ENCODE data around the gene ARHGAP8. TPM values are rescaled to one million over a fixed set of nuclear protein-coding genes. Genes with fewer than 3 reads are reported as not detected.

Gene ARHGAP8
- total and polyA plus RNA-seq, 2 of the 13 experiments (the other 11 are each of a cell fraction or from before 2014, with no cell fraction given) = 0.07 TPM; not detected in 1

DNA sequence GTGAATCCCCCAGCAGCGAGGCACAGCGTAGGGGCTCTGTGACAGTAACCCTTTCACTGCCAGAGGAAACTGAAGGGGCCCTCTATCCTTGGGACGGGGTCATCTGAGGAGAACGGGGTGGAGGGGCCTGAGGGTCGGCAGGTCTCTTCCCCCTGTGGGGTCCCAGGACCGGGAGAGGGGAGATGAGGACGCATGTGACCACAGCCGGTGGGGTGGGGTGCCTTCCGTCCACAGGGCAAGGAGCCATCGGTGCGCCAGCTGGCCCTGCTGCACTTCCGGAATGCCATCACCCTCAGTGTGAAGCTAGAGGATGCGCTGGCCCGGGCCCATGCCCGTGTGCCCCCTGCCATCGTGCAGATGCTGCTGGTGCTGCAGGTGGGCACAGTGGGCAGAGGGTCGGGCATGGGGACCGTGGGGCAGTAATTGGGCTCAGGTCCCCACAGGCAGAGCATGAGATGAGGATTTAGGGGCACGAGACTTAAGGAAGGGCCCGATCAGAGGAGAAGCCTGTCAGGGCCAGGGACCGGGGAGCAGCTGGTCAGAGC lies 20.3 kb upstream of the ARHGAP8 start:
- no peak overlapping the region for H3K4me2 ChIP-seq (ENCODE audit: low read depth, low read length)
- H3K4me1 ChIP-seq (ENCODE audit: insufficient read depth, low read length) = peaks cover 23% of the 10 kb centered on the region
- DNase-seq (ENCODE audit: low spot score) (no peak), ATAC-seq (no peak), FAIRE-seq (no peak)
- H3K27me3 ChIP-seq (ENCODE audit: control insufficient read depth in 1 of 2, insufficient read depth in 2 of 2, low read length in 2 of 2) = no peaks in the 10 kb centered on the region
- no peak overlapping the region for H2AFZ ChIP-seq (ENCODE audit: low read length)
- in situ Hi-C loops (cut with HindIII; ENCODE audit: extremely low pct_ligation_motif_present, low pct_unique_long_range_greater_than_20kb) (no loop called here), intact Hi-C loops (cut with micrococcal nuclease; ENCODE audit: unreplicated experiment) (no loop called here)
- H4K20me1 ChIP-seq (ENCODE audit: insufficient read depth, low read length) = peaks cover 7% of the 10 kb centered on the region; the same call in 1 of the 2 replicates
- H3K36me3 ChIP-seq (replicated peaks in 1 of 2; ENCODE audit: control insufficient read depth in 1 of 2, insufficient read depth in 2 of 2, low read length in 2 of 2) = peaks cover 0 to 6% of the 10 kb centered on the region in 2 experiments; a peak in 3 of 5 replicates
- H3K4me3 ChIP-seq (replicated peaks in 1 of 3; ENCODE audit: insufficient read depth in 1 of 3, low read depth in 2 of 3, low read length in 3 of 3) = no peak overlapping the region
- no peak overlapping the region for H3K27ac ChIP-seq (ENCODE audit: extremely low read length, insufficient read depth, low read length)
- no peak overlapping the region for H3K9ac ChIP-seq (ENCODE audit: insufficient read depth, low read depth, low read length)
- H3K9me3 ChIP-seq (ENCODE audit: low read length) = no peaks in the 10 kb centered on the region
- CTCF ChIA-PET (ENCODE audit: low intra/inter-chr PET ratio, low total read pairs) = no interaction called here
- H3K79me2 ChIP-seq (ENCODE audit: insufficient read depth, low read length) = no peaks in the 10 kb centered on the region
- BruUV-seq (replicated peaks) = no TSS peak
- TF ChIP-seq ZFP36L1 (CRISPR knock-in tag; IDR thresholded peaks at IDR 0.05) = no peak
- peak; percentile 76 for TF ChIP-seq ZNF652 (CRISPR knock-in tag; IDR thresholded peaks at IDR 0.05; ENCODE audit: borderline replicate concordance, low read depth)
- TF ChIP-seq AGO2 (optimal IDR thresholded peaks at IDR 0.05; ENCODE audit: low read depth, low read length) = peak; percentile 69
- no peak for TF ChIP-seq ZNF83 (CRISPR knock-in tag; IDR thresholded peaks at IDR 0.05; ENCODE audit: borderline replicate concordance)
- no peak for TF ChIP-seq NCOR1 (IDR thresholded peaks at IDR 0.05; ENCODE audit: borderline replicate concordance, low read length)
- no peak for TF ChIP-seq ZNF552 (CRISPR knock-in tag; IDR thresholded peaks at IDR 0.05; ENCODE audit: borderline replicate concordance)
- 0 out of 2 replicates have a peak, but pooled peaks have one; percentile 1 for TF ChIP-seq HES4 (CRISPR knock-in tag; IDR thresholded peaks at IDR 0.05; ENCODE audit: borderline replicate concordance)
- TF ChIP-seq CREM (IDR thresholded peaks at IDR 0.05) = no peak
- TF ChIP-seq CREM (CRISPR knock-in tag; IDR thresholded peaks at IDR 0.05) = no peak
- TF ChIP-seq RBM22 (optimal IDR thresholded peaks at IDR 0.05; ENCODE audit: low read length) = peak; percentile 56
- no peak for TF ChIP-seq ZC3H13 (CRISPR knock-in tag; IDR thresholded peaks at IDR 0.05)
- TF ChIP-seq, protein P1, sequence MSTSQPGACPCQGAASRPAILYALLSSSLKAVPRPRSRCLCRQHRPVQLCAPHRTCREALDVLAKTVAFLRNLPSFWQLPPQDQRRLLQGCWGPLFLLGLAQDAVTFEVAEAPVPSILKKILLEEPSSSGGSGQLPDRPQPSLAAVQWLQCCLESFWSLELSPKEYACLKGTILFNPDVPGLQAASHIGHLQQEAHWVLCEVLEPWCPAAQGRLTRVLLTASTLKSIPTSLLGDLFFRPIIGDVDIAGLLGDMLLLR (CRISPR knock-in tag; IDR thresholded peaks at IDR 0.05) = no peak
- peak; percentile 35; the same call in 1 of the 2 replicates for TF ChIP-seq HNRNPL (IDR thresholded peaks at IDR 0.05; ENCODE audit: low read depth, low read length)
- 97% methylated on average over 13 of the region's 21 CpGs for WGBS (ENCODE audit: low lambda C conversion rate)
- POLR2A ChIA-PET = no interaction called here
